UCSD-AML1 (cell line): Measurements from ENCODE around the gene RPL22L1.
"Not testable (repeated sequence)": the region's sequence is repeated elsewhere in the genome, so short reads cannot be mapped to it uniquely, and the experiment has no call there.

Source experiments
- DNase-seq: peaks from one replicate; lab custom pipeline; 2025; ENCODE audit not compliant: unreplicated experiment; lab: John Stamatoyannopoulos, UW

The RPL22L1 gene

DNA sequence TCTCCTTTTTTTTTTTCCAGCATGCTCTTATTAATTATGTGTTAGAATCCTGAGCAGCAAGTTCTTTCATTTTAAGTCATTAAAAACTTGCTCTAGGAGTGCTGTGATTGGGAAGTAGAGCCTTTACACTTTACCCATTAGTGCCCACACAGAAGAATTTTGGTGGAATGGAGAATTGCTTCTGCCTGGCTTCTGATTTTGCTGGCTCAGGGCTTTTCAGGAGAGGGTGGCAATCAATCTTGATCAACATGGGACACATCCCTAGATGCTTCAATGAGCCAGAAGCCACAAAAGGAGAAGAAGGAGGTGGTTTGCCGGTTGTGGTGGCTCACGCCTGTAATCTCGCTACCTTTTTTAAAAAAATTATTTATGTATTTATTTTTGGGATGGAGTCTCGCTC is 39.4 kb downstream of the RPL22L1 start:
- no peak for DNase-seq

DNA sequence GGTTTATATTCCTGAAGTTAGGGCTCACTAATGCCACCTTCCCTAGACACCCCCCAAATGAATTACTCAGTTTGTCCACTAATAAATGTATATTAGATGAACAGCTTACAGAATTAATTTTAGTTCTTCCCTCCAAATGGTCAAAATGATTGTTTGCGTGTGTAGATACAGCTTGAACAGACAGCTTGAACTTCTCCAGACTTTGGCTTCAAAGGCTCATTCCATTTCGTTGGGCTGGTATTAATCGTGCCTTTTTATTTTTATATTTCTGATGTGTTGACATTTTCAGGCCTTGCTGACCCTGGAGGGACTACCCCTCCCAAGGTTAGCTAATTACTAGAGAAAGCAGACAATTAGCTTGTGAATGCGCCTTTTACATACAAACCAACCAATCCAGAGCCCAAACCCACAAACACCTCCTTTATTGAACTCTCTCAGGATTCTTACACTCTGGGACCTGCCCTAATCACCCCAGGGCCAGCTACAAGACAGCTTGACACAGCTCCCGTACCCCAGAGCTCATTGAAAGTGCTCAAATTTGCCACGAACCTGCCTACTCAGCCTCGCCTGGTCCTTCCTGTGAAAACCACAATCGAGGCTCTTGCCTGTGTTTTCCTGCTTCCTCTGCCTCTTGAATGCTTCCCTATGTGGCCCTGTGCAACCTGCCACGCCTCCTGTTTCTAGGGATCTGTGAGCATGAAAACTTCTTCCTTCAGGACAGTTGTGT is 40.3 kb downstream of the RPL22L1 start:
- peak; percentile 28 for DNase-seq

DNA sequence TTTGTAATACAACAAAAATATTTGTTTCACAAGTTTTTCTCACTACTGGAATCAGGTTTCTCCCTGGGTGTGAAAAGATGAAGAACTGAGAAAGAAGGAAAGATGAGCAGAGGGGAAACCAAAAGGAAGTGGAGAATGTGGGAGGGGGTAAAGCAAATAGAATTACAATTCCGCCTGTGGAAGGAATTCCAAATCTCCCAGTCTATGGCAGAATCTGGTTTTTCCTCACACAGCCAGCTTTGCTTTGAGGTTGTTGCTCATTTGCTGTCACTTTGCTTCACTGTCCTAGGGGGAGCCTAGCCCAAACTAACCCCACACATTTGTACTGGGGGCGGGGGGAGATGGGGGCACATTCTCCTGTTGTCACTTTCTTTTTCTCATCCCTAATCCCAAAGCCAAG is 43.9 kb downstream of the RPL22L1 start:
- no peak for DNase-seq

DNA sequence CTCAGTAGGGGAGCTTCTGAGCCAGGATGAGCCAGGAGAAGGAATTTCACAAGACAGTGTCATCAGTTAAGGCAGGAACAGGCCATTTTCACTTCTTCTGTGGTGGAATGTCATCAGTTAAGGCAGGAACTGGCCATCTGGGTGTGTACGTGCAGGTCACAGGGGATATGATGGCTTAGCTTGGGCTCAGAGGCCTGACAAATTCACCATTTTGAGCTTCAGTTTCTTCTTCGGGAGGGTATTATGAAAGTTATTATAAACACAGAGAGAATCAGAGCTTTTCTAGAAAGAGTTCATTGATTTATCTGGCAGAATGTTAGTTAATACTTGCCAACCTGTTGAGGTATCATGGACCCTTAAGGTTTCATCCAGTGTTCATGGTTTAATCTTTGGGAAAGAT is 46.4 kb downstream of the RPL22L1 start:
- not testable (repeated sequence) for DNase-seq

DNA sequence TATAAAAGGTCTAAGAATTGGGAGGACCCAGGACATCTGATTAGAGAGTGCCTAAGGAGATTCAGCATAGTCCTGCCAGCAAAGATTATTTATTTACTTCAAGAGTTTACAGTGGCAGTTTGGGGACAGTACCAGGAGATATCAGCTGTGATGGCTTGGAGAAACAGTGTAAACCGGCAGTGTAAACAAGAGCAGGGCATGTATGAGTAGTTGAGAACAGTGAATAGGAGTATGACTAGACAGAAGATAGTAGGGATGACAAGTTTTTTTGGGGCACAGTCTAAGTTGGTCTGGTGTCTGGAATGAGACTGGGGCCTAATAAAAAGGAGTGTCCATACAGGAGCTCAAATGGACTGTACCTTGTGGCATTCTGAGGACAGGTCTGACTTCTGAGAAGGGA is 51.7 kb downstream of the RPL22L1 start:
- not testable (repeated sequence) for DNase-seq

DNA sequence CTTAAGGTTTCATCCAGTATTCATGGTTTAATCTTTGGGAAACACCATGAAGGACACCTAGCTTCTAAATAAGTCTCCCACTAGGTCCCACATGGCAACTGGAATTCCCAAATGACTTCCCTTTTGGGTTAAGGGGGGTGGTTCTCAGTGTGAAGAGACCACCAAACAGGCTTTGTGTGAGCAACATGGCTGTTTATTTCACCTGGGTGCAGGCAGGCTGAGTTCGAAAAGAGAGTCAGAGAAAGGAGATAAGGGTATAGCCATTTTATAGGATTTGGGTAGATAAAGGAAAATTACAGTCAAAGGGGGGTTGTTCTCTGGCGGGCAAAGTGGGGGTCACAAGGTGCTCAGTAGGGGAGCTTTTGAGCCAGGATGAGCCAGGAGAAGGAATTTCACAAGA is 52.5 kb downstream of the RPL22L1 start:
- DNase-seq = not testable (repeated sequence)

DNA sequence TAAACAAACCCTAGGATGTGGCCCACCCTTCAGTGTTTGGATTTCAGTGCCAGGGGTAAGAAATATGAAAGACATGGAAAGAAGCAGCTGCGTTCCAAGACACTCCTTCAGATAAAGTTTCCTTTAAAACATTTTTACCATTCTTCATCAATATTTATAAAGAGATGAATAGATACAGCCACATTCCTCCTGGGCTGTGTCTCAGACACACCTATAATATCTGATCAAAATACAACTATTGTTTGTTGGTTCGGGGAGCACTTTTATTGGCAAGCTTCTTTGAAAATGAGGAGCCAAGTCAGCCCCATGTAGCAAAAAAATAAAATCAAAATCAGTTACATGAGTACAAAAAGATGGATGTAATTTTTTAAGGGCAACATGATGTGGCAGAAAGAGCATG is 53.2 kb downstream of the RPL22L1 start:
- DNase-seq = no peak

DNA sequence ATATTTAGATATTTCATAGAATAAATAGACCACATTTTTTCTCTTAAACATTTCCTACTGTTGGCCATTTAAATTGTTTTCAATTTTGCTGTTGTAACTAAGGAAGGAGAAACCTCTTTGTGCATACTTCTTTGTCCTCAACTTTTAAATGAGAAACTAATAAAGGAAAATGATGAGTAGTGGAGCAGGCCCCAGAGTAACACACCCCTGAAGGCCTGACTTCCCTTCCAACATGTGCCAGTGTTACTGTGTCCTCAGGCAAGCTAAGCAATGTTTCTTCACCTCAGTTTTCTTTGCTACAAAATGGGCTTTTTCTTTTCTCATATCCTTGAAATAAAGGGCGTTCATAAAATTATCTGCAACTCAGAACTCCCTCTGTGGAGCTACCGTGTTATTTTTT is 53.7 kb downstream of the RPL22L1 start:
- DNase-seq = no peak

DNA sequence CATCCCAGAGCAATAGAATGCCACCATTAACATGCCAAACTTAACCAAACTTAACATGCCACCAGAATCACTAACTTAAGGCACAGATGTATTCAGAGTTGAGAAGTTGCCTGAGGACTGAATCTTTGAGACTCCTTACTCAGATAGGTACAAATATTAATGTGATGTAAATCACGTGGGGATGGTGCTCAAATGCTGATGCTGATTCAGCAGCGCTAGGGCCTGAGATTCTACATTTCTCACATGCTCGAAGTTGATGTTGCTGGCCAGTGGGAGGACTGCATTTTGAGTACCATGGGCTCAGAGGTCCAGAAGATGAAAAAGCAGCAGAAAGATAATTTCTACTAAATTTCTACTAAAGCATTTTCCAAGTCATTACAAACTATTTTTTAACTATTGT is 54.1 kb downstream of the RPL22L1 start:
- DNase-seq = no peak

DNA sequence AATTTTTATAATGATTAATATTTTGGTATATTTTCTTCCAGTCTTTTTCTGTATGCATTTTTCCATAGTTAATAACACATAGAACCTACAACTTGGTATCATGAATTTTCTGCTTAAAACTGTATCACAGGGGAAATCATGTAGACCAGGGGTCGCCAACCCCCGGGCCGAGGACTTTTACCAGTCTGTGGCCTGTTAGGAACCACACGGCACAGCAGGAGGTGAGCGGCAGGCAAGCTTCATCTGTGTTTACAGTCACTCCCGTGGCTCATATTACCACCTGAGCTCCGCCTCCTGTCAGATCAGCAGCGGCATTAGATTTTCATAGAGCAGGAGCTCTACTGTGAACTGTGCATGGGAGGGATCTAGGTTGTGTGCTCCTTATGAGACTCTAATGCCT is 54.7 kb downstream of the RPL22L1 start:
- no peak for DNase-seq
